ENCODE data around the gene TMEM150C. TPM values are rescaled to one million over a fixed set of nuclear protein-coding genes. Genes with fewer than 3 reads are reported as not detected.

Gene TMEM150C
- total RNA-seq, 1 donor from 2014 or later, result 10.5 TPM

DNA sequence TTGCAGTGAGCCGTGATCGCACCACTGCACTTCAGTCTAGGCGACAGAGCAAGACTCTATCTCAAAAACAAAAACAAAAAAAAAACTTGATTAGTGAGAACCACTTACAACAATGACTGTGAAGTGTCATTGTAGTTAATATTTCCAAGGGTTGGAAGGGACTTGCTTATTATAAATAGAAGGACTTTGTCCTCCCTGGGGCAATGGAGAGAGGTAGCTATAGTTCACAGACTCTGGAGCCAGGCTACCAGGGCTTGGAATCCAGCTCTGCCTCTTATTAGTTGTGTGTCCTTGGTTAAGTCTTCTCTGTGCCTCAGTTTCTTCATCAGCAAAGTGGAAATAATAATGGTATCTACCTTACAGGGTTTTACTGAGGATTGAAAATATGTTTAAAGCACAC, 51.6 kb downstream of the TMEM150C start:
- H3K4me3 Mint-ChIP-seq (ENCODE audit: unreplicated experiment), result no peak overlapping the region
- H3K36me3 Mint-ChIP-seq (ENCODE audit: low read depth, unreplicated experiment), result peaks cover 4% of the 10 kb centered on the region
- no peaks in the 10 kb centered on the region for H3K27me3 Mint-ChIP-seq (ENCODE audit: unreplicated experiment)
- H3K4me1 Mint-ChIP-seq (ENCODE audit: unreplicated experiment), result no peaks in the 10 kb centered on the region
- no peak for DNase-seq (ENCODE audit: low spot score)
- H3K9me3 Mint-ChIP-seq (ENCODE audit: unreplicated experiment), result no peaks in the 10 kb centered on the region
- no peak overlapping the region for H3K27ac Mint-ChIP-seq (ENCODE audit: unreplicated experiment)
- TF ChIP-seq, protein P1, sequence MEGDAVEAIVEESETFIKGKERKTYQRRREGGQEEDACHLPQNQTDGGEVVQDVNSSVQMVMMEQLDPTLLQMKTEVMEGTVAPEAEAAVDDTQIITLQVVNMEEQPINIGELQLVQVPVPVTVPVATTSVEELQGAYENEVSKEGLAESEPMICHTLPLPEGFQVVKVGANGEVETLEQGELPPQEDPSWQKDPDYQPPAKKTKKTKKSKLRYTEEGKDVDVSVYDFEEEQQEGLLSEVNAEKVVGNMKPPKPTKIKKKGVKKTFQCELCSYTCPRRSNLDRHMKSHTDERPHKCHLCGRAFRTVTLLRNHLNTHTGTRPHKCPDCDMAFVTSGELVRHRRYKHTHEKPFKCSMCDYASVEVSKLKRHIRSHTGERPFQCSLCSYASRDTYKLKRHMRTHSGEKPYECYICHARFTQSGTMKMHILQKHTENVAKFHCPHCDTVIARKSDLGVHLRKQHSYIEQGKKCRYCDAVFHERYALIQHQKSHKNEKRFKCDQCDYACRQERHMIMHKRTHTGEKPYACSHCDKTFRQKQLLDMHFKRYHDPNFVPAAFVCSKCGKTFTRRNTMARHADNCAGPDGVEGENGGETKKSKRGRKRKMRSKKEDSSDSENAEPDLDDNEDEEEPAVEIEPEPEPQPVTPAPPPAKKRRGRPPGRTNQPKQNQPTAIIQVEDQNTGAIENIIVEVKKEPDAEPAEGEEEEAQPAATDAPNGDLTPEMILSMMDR (IDR thresholded peaks at IDR 0.05; ENCODE audit: unreplicated experiment), result no peak

DNA sequence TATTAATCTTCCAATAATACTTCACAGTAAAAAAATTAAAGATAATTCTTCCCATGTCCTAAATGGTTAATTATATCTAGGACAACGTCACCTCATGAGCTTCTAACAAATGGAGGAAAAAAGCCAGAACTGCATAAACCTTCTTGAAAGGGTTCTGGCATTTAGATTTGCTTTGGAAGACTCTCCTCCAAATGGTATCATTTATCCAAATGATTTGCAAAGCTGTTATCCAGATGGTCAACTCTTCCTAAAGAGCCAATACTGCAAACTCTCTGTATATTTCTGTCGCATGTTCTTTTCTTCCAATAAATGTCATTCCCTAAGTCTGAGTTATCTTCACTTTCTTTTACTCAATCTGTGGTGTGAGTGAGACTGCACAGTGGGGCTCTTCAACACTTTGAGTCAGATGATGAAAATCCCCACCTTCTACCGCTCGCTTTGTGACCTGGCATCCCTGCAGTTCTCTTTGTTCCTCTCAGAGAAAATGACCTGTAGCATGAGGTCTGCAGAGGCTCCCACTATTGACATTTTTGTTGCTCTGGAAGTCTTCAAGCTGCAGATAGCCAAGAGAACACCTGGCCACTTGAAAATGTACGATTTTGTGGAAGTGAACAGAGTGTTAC, 52.9 kb downstream of the TMEM150C start:
- Mint-ChIP-seq H3K9me3 (ENCODE audit: unreplicated experiment) (no peaks in the 10 kb centered on the region), H3K4me3 (ENCODE audit: unreplicated experiment) (no peak overlapping the region), H3K4me1 (ENCODE audit: unreplicated experiment) (no peaks in the 10 kb centered on the region), H3K36me3 (ENCODE audit: low read depth, unreplicated experiment) (peaks cover 4% of the 10 kb centered on the region), H3K27me3 (ENCODE audit: unreplicated experiment) (no peaks in the 10 kb centered on the region), H3K27ac (ENCODE audit: unreplicated experiment) (no peak overlapping the region)
- TF ChIP-seq, protein P1 (IDR thresholded peaks at IDR 0.05; ENCODE audit: unreplicated experiment), result no peak
- DNase-seq (ENCODE audit: low spot score), result no peak

DNA sequence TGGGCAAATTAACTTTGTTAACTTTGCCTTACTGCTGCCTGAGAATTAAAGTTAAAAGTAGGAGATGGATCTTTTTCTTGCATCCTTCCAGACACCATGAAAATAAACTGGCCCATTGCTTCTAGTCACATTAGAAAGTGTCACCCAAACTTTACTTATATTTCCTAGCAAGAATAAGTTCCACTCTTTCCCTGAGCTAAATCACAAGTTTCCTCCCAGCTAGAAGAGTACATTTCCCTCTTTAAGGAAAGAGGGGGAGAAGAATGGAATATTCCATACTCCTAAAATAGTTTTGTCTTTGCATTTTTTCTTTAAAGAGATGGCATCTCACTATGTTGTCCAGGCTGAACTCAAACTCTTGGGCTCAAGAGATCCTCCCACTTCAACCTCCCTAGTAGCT, 53.8 kb downstream of the TMEM150C start:
- no peaks in the 10 kb centered on the region for H3K36me3 Mint-ChIP-seq (ENCODE audit: low read depth, unreplicated experiment)

DNA sequence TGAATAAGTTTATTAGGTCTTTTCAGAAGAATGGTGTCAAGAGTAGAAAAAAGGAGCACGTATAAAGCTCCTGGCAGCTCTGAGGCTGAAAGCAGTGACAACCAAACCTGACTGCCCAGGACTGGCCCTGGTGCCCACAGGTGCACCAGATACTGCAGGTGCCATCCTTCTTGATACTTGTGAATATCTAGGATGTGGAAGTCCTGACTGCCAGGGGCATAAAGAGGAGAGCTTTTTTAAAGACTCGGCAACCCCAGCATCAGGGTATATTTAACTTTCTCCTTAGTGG, 60.7 kb downstream of the TMEM150C start:
- TF ChIP-seq, protein P1 (IDR thresholded peaks at IDR 0.05; ENCODE audit: unreplicated experiment), result no peak
- Mint-ChIP-seq H3K27ac (ENCODE audit: unreplicated experiment) (no peak overlapping the region), H3K4me1 (ENCODE audit: unreplicated experiment) (no peaks in the 10 kb centered on the region), H3K9me3 (ENCODE audit: unreplicated experiment) (no peaks in the 10 kb centered on the region), H3K4me3 (ENCODE audit: unreplicated experiment) (no peak overlapping the region), H3K36me3 (ENCODE audit: low read depth, unreplicated experiment) (no peaks in the 10 kb centered on the region), H3K27me3 (ENCODE audit: unreplicated experiment) (no peaks in the 10 kb centered on the region)
- no peak for DNase-seq (ENCODE audit: low spot score)

More for the DNA sequence above, 53.8 kb downstream of the TMEM150C start:
- Mint-ChIP-seq H3K4me1 (ENCODE audit: unreplicated experiment) (no peaks in the 10 kb centered on the region), H3K27me3 (ENCODE audit: unreplicated experiment) (no peaks in the 10 kb centered on the region), H3K9me3 (ENCODE audit: unreplicated experiment) (no peaks in the 10 kb centered on the region), H3K27ac (ENCODE audit: unreplicated experiment) (no peak overlapping the region), H3K4me3 (ENCODE audit: unreplicated experiment) (no peak overlapping the region)
- DNase-seq (ENCODE audit: low spot score), result no peak
- TF ChIP-seq, protein P1 (IDR thresholded peaks at IDR 0.05; ENCODE audit: unreplicated experiment), result no peak

DNA sequence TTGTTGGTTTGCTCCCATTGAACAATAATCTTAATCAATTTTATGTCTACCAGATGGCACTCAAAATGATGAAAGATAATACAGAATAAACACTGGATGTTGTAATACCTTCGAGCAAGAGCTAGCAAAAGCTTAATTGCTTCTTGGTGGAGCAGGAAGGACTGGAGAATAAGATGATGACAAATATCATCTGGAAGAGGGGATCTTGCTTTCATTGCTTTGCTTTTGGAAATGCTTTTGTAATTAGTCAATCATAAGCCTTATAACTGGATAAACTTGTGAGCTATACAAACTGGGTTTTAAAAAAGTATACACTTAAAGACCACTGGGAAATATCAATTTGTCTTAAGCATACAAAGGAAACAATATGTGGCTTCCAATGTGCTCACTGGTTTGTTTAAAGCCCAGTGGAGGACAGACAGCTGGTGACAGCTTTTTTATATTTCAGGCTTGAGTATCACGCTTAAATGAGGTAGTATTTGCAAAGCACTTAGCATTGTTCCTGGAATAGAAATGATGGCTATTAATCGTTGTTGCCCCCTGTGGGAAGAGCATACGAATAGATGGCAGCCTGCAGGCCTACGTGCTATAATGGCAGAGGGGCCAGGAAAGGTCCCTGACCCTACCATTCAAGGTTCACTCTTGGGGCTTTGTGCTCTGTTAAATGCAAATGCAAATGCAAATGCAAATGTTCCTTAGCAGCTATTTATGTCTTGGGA, 61.2 kb downstream of the TMEM150C start:
- no peak for DNase-seq (ENCODE audit: low spot score)
- TF ChIP-seq, protein P1 (IDR thresholded peaks at IDR 0.05; ENCODE audit: unreplicated experiment), result no peak
- no peak overlapping the region for H3K27ac Mint-ChIP-seq (ENCODE audit: unreplicated experiment)
- H3K36me3 Mint-ChIP-seq (ENCODE audit: low read depth, unreplicated experiment), result no peaks in the 10 kb centered on the region
- H3K4me3 Mint-ChIP-seq (ENCODE audit: unreplicated experiment), result no peak overlapping the region
- no peaks in the 10 kb centered on the region for H3K4me1 Mint-ChIP-seq (ENCODE audit: unreplicated experiment)
- H3K27me3 Mint-ChIP-seq (ENCODE audit: unreplicated experiment), result no peaks in the 10 kb centered on the region
- H3K9me3 Mint-ChIP-seq (ENCODE audit: unreplicated experiment), result no peaks in the 10 kb centered on the region

All from endothelial cell (in vitro differentiated cells).